BE2C (cell line): ENCODE results near the gene BMI1.

ENCODE experiments used
- DNase-seq: peaks from one replicate; pipeline ENCODE4 v3.0.0-alpha.2; 2020
- H3K27me3 ChIP-seq: fragments of 250-450 bp; sonication (Bioruptor Pico); 2 replicates; pipeline ENCODE4 v1.5.1; 2020; ENCODE audit warnings: mild to moderate bottlenecking
- H3K36me3 ChIP-seq: fragments of 250-450 bp; sonication (Bioruptor Pico); 2 replicates; pipeline ENCODE4 v1.5.1; 2020; ENCODE audit warnings: mild to moderate bottlenecking
- H3K4me1 ChIP-seq: fragments of 250-450 bp; sonication (Bioruptor Pico); 2 replicates; pipeline ENCODE4 v1.5.1; 2020
- H3K4me3 ChIP-seq: 2 replicates; pipeline ENCODE4 v1.5.1; 2011; ENCODE audit warnings: low read depth, low read length
- H3K9me3 ChIP-seq: fragments of 250-450 bp; sonication (Bioruptor Pico); 2 replicates; pipeline ENCODE4 v1.5.1; 2020
- TF ChIP-seq, protein P1 (sequence below): IDR thresholded peaks from 2 replicates; pipeline ENCODE4 v1.5.1; 2012; ENCODE audit warnings: mild to moderate bottlenecking, low read depth, low read length

BMI1 gene

DNA sequence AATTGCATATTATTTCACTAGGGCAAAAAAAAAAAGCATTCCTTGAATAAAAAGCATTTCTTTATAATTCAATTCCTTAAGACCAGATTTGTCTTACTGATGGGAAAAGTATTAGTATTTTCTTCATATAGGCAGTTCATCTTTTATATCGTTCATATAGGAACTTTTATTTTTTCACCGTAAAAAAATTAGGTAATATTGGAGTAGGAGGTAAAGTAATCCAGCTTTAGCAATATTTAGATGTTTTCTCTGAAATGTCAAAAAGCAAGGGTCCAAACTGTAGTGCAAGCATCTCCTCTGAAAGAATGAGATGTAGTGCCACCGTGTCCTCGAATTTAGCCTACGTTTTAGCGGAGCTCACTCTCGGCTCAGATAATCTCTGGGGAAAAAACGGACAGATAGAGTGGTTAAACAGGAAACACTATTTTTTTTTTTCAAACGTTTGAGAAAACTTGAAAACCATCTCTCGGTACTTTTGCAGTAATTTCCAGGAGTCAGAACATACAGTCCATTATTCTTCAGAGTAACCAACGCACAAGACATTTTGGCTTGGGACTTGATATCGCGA, 18.9 kb downstream of the BMI1 start:
- TF ChIP-seq, protein P1, sequence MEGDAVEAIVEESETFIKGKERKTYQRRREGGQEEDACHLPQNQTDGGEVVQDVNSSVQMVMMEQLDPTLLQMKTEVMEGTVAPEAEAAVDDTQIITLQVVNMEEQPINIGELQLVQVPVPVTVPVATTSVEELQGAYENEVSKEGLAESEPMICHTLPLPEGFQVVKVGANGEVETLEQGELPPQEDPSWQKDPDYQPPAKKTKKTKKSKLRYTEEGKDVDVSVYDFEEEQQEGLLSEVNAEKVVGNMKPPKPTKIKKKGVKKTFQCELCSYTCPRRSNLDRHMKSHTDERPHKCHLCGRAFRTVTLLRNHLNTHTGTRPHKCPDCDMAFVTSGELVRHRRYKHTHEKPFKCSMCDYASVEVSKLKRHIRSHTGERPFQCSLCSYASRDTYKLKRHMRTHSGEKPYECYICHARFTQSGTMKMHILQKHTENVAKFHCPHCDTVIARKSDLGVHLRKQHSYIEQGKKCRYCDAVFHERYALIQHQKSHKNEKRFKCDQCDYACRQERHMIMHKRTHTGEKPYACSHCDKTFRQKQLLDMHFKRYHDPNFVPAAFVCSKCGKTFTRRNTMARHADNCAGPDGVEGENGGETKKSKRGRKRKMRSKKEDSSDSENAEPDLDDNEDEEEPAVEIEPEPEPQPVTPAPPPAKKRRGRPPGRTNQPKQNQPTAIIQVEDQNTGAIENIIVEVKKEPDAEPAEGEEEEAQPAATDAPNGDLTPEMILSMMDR = no peak
- Histone ChIP-seq H3K4me1 (no peaks in the 10 kb centered on the region), H3K27me3 (peaks cover 79% of the 10 kb centered on the region), H3K9me3 (no peaks in the 10 kb centered on the region), H3K36me3 (no peaks in the 10 kb centered on the region), H3K4me3 (peak overlapping the region; percentile 74)
- no peak for DNase-seq

DNA sequence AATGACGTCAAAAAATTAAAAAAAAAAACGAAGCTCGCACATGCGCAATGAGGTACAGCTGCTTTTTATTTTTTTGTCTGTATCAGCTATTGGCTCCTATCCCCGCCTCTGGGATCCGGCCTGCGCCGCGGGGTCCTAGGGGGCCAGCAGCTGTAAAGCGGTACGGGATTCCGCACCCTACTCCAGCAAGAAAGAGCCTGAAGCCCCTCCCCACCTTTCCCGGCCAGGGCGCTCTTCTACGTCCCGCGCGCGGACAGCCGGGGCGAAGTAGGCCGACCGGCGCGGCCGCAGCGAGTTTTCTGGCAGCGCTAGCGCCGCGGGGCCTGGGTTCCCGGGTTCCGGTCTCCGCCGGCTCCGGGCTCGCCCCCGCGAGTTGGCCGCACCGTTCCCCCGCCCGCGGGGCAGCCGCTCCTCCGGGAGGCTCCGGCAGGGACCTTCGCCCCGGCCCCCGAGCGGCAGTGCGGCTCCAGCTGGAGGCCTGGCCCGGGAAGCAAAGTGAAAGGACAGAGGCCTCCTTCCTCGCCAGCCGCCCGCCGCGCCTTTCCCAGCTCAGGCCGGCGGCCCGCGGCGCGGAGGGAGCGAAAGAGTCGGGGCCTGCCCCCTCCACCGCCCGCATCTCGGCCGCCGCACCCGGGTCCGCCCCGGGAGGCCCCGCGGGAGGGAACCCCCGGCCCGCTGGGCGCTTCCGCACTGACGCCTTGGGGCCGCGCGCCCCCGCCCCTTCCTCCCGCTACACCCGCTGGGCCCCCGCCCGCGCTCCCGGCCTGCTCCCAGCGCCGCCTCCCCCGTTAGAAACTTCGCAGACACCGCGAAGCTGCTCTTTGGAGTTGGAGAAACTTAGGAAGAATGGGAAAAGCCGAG, 19.7 kb downstream of the BMI1 start:
- H3K27me3 ChIP-seq = peaks cover 86% of the 10 kb centered on the region
- H3K4me1 ChIP-seq = no peaks in the 10 kb centered on the region
- H3K4me3 ChIP-seq = peak overlapping the region; percentile 74
- no peaks in the 10 kb centered on the region for H3K36me3 ChIP-seq
- DNase-seq = peak; percentile 77
- TF ChIP-seq, protein P1 = no peak
- no peaks in the 10 kb centered on the region for H3K9me3 ChIP-seq

DNA sequence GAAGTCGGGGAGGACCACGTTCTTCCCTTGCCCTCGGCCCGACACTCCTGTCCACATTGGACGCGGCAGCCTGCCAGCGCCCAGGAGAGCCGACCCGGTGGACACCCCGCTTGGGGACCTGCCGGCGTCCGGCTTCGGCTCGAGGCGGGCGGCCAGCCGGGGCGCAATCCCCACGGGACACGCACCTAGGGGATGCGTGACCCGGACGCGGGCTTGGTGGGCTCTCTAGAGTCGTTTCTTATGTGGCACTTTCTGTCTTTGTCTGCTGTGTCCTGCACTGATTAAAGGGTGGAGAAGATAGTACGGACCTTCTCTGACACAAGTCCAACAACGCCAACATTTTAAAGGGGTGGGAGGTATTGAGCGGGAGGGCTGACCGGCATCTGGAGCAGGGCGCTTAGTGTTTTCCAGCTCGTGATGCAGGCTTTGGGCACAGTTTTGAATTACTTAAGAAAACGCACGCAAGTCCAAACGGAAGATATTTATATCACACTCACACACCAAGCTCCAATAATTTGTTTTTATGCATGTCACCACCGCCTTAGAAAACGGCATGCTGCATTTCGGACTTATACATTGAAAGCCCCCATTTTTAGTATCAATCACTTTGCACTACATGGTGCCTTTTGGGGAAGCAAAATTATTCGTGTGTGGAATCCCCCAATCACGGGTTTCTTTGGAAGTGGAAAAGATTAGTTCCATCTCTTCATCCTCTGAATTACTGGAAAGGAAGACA, 20.5 kb downstream of the BMI1 start:
- TF ChIP-seq, protein P1 = no peak
- H3K9me3 ChIP-seq = no peaks in the 10 kb centered on the region
- H3K4me1 ChIP-seq = no peaks in the 10 kb centered on the region
- peaks cover 86% of the 10 kb centered on the region for H3K27me3 ChIP-seq
- H3K4me3 ChIP-seq = peak overlapping the region; percentile 74
- no peak for DNase-seq
- H3K36me3 ChIP-seq = no peaks in the 10 kb centered on the region

DNA sequence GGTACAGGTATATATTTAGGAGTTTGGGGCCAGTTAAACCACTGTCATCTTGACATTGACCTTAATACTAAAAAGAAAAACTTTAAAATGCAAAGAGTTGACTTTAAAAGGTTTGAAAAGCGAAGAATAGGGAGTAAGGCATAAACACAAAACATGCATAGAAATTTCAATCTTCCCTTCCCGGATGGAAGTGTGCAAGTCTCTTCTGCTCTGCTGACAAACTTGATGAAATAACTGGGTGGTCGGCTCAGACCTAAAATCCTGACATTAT, 21.0 kb downstream of the BMI1 start:
- Histone ChIP-seq H3K4me1 (no peaks in the 10 kb centered on the region), H3K9me3 (no peaks in the 10 kb centered on the region), H3K4me3 (no peak overlapping the region), H3K36me3 (no peaks in the 10 kb centered on the region), H3K27me3 (peaks cover 81% of the 10 kb centered on the region)
- TF ChIP-seq, protein P1 = no peak
- no peak for DNase-seq

DNA sequence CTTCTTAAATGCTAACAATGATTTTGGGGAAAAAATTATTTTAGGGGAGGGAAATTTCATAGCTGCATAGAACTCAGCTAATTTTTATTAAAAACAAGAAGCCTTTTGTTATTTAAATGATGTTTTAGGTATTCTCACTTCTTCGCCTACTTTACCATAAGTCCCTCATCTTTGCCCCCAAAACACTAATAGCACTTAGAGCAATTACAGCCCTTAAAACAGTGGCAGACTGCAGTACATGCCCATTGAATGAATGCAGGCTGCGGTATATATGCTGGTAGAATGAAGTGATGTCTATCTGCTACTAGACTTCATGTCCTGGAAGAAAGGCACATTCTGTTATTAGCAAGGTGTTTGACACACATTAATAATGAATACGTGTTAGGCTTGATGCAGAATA, 21.5 kb downstream of the BMI1 start:
- TF ChIP-seq, protein P1 = no peak

DNA sequence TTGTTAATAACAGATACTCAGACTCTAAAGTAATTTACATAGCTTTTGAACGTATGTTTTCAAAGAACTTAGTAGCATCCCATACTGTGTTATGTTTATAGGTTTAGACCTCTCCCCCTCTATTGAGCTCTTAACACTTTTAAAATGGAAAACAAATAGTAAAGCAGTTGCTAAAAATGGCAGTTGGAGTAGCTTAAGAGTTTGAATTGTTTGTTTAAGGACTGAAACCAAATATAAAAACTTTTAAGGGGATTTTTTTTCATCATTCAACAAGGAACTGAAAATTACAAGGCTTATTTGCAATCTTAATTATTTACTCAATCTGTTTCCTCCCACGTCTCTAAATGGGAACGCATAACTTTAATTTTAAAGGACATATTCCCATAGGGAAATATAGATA, 22.8 kb downstream of the BMI1 start:
- H3K36me3 ChIP-seq = no peaks in the 10 kb centered on the region
- H3K4me1 ChIP-seq = no peaks in the 10 kb centered on the region
- TF ChIP-seq, protein P1 = no peak
- DNase-seq = no peak
- no peaks in the 10 kb centered on the region for H3K9me3 ChIP-seq
- no peak overlapping the region for H3K4me3 ChIP-seq
- H3K27me3 ChIP-seq = peaks cover 62% of the 10 kb centered on the region

More for the DNA sequence above, 21.5 kb downstream of the BMI1 start:
- Histone ChIP-seq H3K36me3 (no peaks in the 10 kb centered on the region), H3K4me1 (no peaks in the 10 kb centered on the region), H3K4me3 (no peak overlapping the region), H3K9me3 (no peaks in the 10 kb centered on the region), H3K27me3 (peaks cover 75% of the 10 kb centered on the region)
- no peak for DNase-seq
